Anterior cingulate cortex (tissue), 58 donors: ENCODE data around the gene SPARC.

Experiments
- DNase-seq, 58 donors: peaks; one replicate each; lab custom pipeline; 2025; lab: John Stamatoyannopoulos, UW

SPARC gene

GRCh38 chr5:151628112-151628823 lies 58.4 kb downstream of the SPARC start:
- no peak for DNase-seq

- DNase-seq = no peak
These were observed 59.1 kb downstream of the SPARC start for GRCh38 chr5:151627650-151628049.

DNA sequence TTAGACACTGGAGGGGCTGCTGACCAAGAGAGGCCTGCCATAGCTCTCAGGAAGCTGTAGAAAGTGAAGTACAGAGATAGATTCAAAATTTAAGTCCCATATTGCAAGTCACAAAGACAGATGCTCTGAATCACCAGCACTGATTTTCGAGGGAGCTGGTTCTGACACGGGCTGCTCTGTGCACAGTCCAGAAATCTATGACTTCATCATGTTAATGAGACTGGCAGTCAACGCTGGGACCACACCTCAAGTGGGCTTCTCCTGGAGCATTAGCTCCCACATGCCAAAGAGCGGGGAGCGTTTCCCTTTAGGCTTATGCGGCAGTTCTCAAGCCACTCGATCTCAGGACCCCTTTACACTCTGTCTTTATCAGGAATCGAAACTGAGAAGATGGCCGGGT lies 61.4 kb downstream of the SPARC start:
- DNase-seq = no peak

DNA sequence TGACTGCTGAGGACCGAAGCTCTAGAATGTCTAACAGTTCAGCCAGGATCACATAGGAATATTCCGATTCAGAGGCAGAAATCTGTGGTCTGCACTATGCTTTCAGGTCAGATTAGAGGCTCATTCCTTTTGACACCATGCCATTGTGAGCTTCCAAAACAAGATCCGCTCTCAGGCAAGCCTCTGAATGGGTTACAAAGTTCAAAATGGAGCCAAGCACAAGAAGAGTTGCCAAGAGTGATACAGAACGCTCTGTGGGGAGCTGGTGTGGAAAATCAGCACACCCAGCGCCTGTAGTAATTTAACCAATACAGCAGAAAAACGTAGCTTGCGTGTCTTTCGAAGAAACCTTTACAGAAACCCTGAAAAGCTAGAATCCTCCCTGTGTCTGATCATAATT lies 62.2 kb downstream of the SPARC start:
- DNase-seq = peak in 2 of 58 donors; percentile 1 to 5

GRCh38 chr5:151622367-151623088 lies 64.2 kb downstream of the SPARC start:
- no peak for DNase-seq

DNA sequence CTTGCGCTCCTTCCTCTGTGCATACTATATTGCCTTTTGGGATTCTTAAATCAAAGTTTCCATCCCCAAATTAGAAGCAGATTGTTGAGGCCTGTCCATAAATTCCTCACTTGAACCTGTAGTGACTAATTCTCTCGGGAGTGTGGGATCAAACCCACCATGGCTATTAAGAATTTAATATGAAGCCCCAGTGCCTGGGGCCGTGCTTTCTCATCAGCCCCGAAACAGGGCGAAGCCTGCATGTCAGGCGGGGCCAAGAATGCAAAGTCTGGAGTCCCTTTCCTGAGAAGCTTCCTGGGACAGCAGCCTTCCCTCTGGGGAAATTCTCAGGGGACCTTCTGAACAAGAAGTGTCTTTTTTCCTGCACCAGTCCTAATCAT lies 66.3 kb downstream of the SPARC start:
- no peak for DNase-seq

DNA sequence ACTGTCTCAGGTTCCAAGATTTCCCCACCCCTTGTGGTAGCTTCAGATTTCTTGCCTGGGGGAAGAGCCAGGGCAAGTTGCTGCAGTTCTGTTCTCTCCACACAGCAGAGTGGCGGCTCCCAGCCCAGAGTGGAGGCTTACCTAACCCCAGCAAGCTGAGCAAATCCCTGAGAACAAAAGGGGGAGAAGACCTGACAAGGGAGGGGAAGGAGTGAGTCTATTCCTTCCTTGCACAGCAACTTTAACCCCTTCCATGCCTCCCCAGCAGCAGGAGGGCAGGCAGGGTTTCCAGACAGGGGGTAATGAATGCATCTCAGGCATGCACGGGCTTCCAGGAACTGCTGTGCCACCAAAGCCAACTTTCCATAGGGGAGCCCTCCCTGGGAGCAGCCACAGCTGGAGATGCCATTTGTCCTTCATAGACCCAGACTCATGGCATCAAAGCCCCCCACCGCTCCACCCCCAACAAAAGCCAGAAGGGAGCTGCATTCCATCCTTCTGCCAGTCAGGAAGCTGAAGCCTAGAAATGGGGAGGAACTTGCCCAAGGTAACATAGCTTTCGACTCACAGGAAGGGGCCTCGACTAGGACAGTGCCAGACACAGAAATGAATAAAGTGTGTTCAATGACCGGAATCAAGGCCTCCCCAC lies 66.8 kb downstream of the SPARC start:
- no peak for DNase-seq

DNA sequence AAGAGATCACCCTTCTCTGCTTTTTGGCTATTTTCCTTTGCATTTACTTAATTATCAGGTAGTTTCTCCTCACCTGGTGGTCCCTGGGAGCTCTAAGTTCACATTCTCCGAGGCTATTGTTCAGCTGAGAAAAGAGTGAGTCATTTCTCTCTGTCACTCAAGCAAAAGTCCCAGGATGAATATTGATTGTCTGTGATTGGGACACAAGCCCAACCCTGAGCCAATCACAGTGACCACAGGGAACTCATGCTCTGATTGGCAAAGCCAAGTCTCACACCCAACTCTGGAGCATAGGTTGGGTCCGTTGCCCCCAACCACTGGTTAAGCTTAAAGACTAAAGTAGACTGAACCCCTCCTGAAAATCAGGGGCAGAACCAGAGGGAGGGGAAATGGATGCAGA lies 67.8 kb downstream of the SPARC start:
- DNase-seq = no peak

GRCh38 chr5:151617841-151618710 lies 68.6 kb downstream of the SPARC start:
- no peak for DNase-seq

DNA sequence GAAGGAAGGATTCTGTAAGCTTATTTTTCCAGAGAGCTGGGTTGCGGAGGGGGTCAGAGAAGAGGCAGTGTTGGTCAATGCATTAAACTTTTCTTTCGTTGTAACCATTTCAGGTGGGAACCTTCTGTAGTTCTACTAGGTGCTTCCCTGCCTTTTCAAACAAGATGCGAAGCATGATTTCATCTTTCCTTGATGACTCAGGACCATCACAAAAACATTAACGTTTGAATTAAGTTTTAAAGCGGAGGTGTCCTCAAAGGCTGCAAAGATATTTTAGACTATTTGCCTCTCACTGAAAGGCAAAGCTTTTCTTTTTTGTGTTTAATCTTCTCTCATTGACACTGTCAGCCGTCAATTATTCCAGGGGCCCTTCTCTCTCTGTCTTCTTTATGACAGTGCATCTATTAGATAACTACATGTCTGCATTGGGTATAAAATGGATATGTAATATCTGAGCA lies 69.3 kb downstream of the SPARC start:
- DNase-seq = no peak

- no peak for DNase-seq
These were observed 71.3 kb downstream of the SPARC start for GRCh38 chr5:151615431-151615830.

DNA sequence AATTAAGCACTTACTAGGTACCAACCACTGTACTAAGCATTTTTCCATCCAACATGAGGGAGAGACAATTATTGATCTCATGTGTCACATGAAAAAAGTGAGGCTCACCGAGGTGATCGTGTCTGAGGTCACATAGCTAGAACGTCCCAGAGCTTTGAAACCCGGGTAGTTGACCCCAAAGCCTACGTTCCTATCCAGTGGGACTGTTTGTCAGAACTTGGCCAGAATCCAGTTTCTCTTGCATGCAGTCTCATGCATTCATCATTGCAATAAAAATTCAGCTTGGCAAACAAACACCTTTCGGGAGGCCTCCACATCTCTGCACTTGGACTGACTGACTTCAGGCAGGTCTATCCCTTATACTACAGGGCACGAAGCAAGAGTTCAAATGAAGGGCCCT lies 72.2 kb downstream of the SPARC start:
- no peak for DNase-seq

DNA sequence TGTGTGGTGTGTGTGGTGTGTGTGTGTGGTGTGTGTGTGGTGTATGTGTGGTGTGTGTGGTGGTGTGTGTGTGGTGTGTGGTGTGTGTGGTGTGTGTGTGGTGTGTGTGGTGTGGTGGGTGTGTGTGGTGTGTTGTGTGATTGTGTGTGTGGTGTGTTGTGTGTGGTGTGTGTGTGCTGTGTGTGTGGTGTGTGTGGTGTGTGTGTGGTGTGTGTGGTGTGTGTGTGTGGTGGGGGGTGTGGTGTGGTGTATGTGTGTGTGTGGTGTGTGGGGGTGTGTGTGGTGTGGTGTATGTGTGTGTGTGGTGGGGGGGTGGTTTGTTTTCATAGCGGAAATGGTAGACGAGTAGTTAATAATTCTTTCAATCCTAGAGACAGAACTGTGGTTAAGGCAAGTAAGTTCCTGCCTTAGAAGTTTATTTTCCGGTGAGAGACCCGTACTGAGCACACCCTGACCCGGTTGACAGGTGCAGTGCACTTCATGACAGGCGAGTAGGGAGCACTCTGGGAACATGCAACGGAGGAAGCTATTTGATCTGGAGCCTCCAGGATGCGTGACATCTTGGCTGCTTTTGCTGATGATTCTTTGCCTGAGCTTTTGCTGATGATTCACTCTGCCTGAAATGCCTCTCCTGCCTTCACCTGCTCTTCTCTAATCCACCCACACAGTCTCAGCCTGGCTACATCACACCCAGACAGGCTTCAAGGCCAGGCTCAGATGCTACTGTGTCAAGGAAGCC lies 73.9 kb downstream of the SPARC start:
- DNase-seq = peak in 1 of 58 donors; percentile 41

- DNase-seq = no peak
These were observed 75.5 kb downstream of the SPARC start for GRCh38 chr5:151611127-151611775.
